Activated naive CD8-positive, alpha-beta T cell treated with anti-CD3 and anti-CD28 coated beads, Interleukin-2, amount 10 ng/mL, durations not matched to agents 7 days and 5 days (primary cell): Measurements from ENCODE around the gene SDK2. TPM values are rescaled to one million over a fixed set of nuclear protein-coding genes. Genes with fewer than 3 reads are reported as not detected.
A peak's percentile ranks its signal among the peaks of the same experiment; 100 is the strongest.

Source experiments
- ATAC-seq: fragments of 150-1000 bp; cut with Tn5 transposase; one replicate; pipeline ENCODE4 v1.10.0; 2021; ENCODE audit warnings: low read depth, moderate library complexity
- POLR2A ChIA-PET: fragments of 350-600 bp; sonication (Branson Sonifier 250); formaldehyde crosslinking; loops from one replicate; lab custom pipeline; 2021; ENCODE audit warnings: antibody characterized with exemption; lab: Charles Lee
- DNase-seq: peaks from one replicate; pipeline ENCODE4 v3.0.0; 2021
- H3K27ac Mint-ChIP-seq: one replicate; pipeline ENCODE4 v1.8.0; 2022; ENCODE audit warnings: mild to moderate bottlenecking, mixed read lengths
- H3K27me3 Mint-ChIP-seq: one replicate; pipeline ENCODE4 v1.8.0; 2022; ENCODE audit warnings: mild to moderate bottlenecking, moderate library complexity, mixed read lengths
- H3K36me3 Mint-ChIP-seq: one replicate; pipeline ENCODE4 v1.8.0; 2021; ENCODE audit warnings: mild to moderate bottlenecking, mixed read lengths
- H3K4me1 Mint-ChIP-seq: one replicate; pipeline ENCODE4 v1.8.0; 2021; ENCODE audit warnings: mixed read lengths
- H3K4me3 Mint-ChIP-seq: one replicate; pipeline ENCODE4 v1.8.0; 2022; ENCODE audit warnings: mild to moderate bottlenecking, moderate library complexity, mixed read lengths
- H3K9me3 Mint-ChIP-seq: one replicate; pipeline ENCODE4 v1.8.0; 2021; ENCODE audit warnings: mixed read lengths
- total RNA-seq, 2 experiments: library from RNA; stranded (reverse); gene quantifications; one replicate each; pipeline ENCODE4 v1.2.3, GENCODE V29; 2021

The SDK2 gene
- total RNA-seq, 2 experiments from 2014 or later: 29.3 to 31.1 TPM

DNA sequence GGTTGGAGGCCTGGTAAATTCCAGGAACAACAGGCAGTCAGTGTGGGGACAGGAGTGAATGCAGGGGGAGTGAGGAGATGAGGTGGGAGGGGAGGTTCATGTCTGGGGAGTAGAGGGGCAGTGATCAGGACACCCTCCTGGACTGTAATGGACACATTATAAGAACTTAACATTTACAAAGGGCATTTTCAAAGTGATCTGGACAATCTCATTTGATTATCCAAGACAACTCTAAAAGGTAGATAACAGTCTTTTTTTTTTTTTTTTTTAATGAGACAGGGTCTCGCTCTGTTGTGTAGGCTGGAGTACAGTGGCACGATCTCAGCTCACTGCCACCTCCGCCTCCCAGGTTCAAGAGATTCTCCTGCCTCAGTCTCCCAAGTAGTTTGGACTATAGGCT is 5.7 kb downstream of the SDK2 start:
- H3K36me3 Mint-ChIP-seq: peaks cover 10% of the 10 kb centered on the region
- DNase-seq (no peak), ATAC-seq (no peak)
- POLR2A ChIA-PET: no interaction called here
- H3K27me3 Mint-ChIP-seq: peaks cover 13% of the 10 kb centered on the region
- H3K27ac Mint-ChIP-seq: no peak overlapping the region
- H3K9me3 Mint-ChIP-seq: no peaks in the 10 kb centered on the region
- no peak overlapping the region for H3K4me3 Mint-ChIP-seq
- peaks cover 27% of the 10 kb centered on the region for H3K4me1 Mint-ChIP-seq

DNA sequence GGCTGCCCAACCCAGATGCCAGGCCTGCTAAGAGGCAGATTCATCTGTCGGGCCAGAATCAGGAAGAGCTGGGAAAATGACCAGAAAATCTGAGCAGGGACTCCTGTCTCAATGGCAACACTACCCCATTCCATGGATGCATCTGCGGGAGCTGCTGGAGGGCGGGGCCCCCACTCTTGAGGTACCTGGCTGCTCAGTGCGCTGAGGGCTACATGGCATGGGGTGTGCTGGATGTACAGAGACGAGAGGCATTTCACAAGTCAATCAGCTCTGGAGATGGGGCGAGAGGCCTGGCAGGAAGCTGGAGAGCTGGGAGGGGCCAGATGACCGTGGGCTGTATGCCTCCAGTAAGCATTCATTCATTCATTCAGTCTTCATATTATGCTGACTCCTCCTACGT is 6.4 kb downstream of the SDK2 start:
- no peak overlapping the region for H3K4me3 Mint-ChIP-seq
- peaks cover 11% of the 10 kb centered on the region for H3K36me3 Mint-ChIP-seq
- no peak for ATAC-seq
- peaks cover 25% of the 10 kb centered on the region for H3K4me1 Mint-ChIP-seq
- no peak overlapping the region for H3K27ac Mint-ChIP-seq
- POLR2A ChIA-PET: no interaction called here
- no peaks in the 10 kb centered on the region for H3K9me3 Mint-ChIP-seq
- peaks cover 10% of the 10 kb centered on the region for H3K27me3 Mint-ChIP-seq
- DNase-seq: no peak

DNA sequence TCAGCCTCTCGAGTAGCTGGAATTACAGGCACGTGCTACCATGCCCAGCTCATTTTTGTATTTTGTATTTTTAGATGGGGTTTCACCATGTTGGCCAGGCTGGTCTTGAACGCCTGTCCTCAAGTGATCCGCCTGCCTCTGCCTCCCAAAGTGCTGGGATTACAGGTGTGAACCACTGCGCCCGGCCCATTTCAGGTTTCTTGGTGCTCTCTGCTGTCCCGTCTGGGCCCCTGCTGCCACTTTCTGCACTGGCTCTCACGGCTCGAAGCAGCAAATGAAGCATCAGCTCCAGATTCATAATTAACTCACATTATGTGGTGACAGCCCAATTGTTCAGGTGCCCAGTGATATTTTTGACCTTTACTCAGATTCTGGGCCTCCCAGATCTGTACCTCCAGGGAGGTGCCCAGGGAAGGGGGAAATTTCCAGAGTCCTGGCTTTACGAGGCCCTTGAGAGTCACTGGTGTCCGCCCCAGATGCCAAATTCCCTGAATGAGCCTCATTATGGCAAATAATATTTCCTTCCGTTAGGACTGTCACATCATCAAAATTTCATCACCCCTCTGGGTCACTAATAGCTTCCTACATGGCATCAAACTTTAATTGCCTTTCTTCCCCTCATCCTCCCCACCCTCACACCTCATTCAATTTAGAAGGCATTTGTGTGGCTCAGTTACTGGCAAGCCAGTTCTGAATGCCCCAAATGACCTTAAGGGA is 9.0 kb downstream of the SDK2 start:
- H3K27me3 Mint-ChIP-seq: peaks cover 2% of the 10 kb centered on the region
- H3K27ac Mint-ChIP-seq: peak overlapping the region; percentile 9
- H3K9me3 Mint-ChIP-seq: no peaks in the 10 kb centered on the region
- POLR2A ChIA-PET: no interaction called here
- no peak overlapping the region for H3K4me3 Mint-ChIP-seq
- ATAC-seq (no peak), DNase-seq (no peak)
- H3K4me1 Mint-ChIP-seq: peaks cover 12% of the 10 kb centered on the region
- H3K36me3 Mint-ChIP-seq: peaks cover 11% of the 10 kb centered on the region

DNA sequence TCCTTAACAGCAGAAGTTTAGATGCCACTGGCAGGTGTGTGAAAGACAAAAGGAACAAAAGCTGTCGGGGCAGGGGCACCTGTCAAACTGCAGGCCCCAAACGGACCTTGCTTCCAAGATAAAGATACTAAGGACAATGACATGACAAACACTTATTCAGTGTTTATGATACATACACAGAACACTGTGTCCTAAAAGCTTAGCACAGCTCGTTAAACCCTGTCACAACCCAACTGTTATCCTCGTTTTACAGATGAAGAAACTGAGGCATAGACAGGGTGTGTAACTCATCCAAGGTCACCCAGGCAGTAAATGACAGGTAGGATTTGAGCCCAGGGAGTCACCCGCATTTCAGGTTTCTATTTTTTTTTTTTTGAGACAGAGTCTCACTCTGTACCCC is 9.6 kb downstream of the SDK2 start:
- peaks cover 13% of the 10 kb centered on the region for H3K4me1 Mint-ChIP-seq

DNA sequence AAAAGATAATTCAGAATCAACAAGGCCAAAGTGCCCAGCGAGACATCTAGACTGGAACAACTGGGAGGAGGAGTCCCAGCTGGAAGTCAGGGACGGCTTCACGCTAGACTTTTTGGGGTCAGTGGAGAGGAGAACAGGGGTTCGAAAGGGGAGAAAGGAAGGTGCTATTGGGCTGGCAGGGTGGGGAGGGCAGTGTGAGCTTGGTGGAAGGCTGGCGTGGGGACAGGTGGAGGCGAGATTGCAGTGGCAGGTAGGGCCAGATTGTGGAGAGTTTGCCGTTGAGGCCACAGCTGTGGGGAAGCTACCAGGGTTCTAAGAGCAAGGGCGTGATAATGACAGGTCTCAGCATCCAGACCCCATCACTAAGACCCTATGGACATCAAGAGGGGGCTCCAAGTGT is 10.5 kb downstream of the SDK2 start:
- POLR2A ChIA-PET: no interaction called here
- Mint-ChIP-seq H3K4me3 (no peak overlapping the region), H3K9me3 (no peaks in the 10 kb centered on the region), H3K27ac (no peak overlapping the region), H3K36me3 (peaks cover 11% of the 10 kb centered on the region), H3K4me1 (peaks cover 21% of the 10 kb centered on the region), H3K27me3 (peaks cover 2% of the 10 kb centered on the region)
- DNase-seq (no peak), ATAC-seq (no peak)

More for the DNA sequence above, 9.6 kb downstream of the SDK2 start:
- Mint-ChIP-seq H3K9me3 (no peaks in the 10 kb centered on the region), H3K27ac (no peak overlapping the region), H3K27me3 (peaks cover 2% of the 10 kb centered on the region), H3K36me3 (peaks cover 11% of the 10 kb centered on the region), H3K4me3 (no peak overlapping the region)
- ATAC-seq (no peak), DNase-seq (no peak)
- POLR2A ChIA-PET: no interaction called here

DNA sequence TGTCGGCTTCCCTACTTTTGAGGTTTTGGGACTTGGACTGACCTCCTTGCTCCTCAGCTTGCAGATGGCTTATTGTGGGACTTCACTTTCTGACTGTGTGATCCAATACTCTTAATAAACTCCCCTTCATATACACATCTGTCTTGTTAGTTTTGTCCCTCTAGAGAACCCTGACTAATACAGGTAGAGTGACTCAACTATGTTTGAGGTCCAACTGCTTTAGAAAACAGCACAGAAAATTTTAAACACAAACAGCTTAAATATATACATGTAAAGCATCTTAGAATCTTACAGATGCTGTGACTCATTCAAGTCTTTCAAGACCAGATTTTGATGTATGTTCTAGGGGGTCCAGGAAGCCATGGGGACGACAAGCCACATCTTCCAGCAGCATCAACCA is 11.7 kb downstream of the SDK2 start:
- no peak overlapping the region for H3K27ac Mint-ChIP-seq
- H3K4me1 Mint-ChIP-seq: peaks cover 13% of the 10 kb centered on the region
- POLR2A ChIA-PET: no interaction called here
- DNase-seq: no peak
- no peaks in the 10 kb centered on the region for H3K9me3 Mint-ChIP-seq
- no peak for ATAC-seq
- H3K36me3 Mint-ChIP-seq: peaks cover 8% of the 10 kb centered on the region
- H3K4me3 Mint-ChIP-seq: no peak overlapping the region
- H3K27me3 Mint-ChIP-seq: peaks cover 2% of the 10 kb centered on the region

DNA sequence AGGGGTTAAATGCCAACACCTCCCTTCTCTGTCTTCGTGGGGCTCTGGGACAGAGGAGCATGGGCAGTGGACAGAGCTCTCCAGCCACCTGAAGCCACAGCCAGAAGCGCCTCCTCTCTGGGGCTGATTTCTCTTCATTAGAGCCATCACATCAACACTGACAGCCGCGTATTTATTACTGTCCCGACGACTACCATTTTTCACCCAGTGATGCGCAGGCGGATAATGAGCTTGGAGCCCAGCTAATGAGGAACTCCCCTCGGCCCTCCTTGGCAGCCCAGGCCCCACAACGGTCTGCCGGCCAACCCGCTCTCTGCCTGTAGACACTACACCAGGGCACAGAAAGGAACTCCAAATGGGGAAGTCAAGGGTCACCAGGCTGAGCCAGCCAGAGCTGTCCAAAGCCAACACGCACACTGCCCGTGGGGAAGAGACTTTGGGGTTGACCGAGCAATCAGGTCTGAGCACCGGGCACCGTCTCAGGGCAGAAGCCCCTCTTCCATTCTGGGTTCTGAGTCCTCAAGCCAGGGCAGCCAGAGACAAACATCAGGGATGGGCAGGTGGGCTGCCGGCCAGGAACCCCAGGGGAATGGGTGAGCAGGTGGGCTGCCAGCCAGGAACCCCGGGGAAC is 13.2 kb downstream of the SDK2 start:
- DNase-seq: peak; percentile 16
- peaks cover 10% of the 10 kb centered on the region for H3K4me1 Mint-ChIP-seq
- peaks cover 8% of the 10 kb centered on the region for H3K36me3 Mint-ChIP-seq
- ATAC-seq: no peak
- H3K27ac Mint-ChIP-seq: no peak overlapping the region
- H3K4me3 Mint-ChIP-seq: no peak overlapping the region
- H3K9me3 Mint-ChIP-seq: no peaks in the 10 kb centered on the region
- peaks cover 2% of the 10 kb centered on the region for H3K27me3 Mint-ChIP-seq
- POLR2A ChIA-PET: no interaction called here

DNA sequence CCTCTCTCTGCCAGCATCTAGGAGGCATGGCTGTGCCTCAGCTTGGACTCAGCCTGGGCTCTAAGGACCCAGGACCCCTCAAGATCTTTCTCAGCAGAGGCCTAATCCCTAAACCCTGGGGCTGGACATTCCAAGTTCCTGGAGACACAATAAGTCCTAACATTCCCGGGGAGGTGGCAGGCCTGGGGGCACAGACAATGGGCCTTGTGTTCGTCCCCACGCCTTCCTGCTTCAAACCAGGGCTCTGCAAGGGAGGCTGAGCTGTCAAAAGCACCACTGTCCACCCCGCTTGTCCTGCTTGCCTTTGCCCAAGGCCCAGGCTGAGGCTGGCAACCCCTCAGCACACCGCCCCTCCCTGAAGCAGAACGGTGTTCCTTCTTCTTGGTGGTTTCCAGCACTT is 13.7 kb downstream of the SDK2 start:
- no peak for ATAC-seq
- H3K4me3 Mint-ChIP-seq: no peak overlapping the region
- no peaks in the 10 kb centered on the region for H3K27me3 Mint-ChIP-seq
- no peak for DNase-seq
- H3K4me1 Mint-ChIP-seq: peaks cover 10% of the 10 kb centered on the region
- H3K9me3 Mint-ChIP-seq: no peaks in the 10 kb centered on the region
- POLR2A ChIA-PET: no interaction called here
- H3K36me3 Mint-ChIP-seq: peaks cover 6% of the 10 kb centered on the region
- H3K27ac Mint-ChIP-seq: no peak overlapping the region

DNA sequence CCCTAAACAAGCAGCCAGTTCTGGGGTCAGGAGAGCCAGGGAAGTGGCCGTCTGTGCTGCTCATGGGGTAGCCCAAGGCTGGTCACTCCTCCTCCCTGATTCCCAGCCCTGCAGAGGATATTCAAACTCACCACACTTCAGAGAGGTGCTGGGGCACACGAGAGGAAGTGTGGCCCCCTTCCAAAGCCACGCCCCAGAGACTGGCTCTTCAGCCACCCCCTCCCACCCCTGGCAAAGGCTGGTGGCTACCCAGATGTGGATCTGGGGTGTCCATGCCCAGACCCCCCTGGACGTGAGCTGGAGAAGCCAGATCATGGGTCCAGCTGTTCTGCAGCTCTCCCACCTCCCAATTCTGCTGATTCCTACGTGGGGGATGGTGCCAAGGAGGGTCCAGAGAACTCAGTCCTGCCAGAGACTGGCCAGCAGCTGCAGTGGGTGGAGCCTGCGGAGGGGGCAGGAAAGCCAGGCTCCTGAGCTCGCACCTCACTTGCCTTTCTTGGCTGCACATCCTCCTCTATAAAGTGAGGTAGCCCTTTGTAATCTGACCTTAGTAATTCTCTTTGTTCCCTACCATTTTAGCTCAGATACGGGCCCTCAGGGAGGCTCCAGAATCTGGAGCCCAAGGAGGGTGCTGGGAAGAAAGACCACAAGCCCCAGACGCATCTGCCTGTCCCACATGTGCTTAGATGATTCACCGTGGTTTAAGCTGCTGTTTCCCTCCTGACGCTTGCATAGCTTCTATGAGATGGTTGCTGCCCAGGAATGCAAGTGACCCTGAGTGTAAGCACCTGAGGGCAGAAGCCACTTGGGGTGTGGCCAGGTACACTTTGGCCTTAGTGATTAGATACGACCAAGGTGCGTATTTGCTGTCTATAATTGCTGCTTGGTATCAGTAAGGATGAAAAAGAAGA is 15.3 kb downstream of the SDK2 start:
- Mint-ChIP-seq H3K27ac (no peak overlapping the region), H3K9me3 (no peaks in the 10 kb centered on the region), H3K4me3 (no peak overlapping the region), H3K27me3 (no peaks in the 10 kb centered on the region), H3K36me3 (peaks cover 6% of the 10 kb centered on the region), H3K4me1 (peaks cover 10% of the 10 kb centered on the region)
- ATAC-seq: no peak
- no peak for DNase-seq
- POLR2A ChIA-PET: interaction anchor here (0.5 to 1.3 kb wide), 2 partner anchors 14 to 571 kb away, joined by 3 read pairs; no protein-coding TSS in a partner anchor

DNA sequence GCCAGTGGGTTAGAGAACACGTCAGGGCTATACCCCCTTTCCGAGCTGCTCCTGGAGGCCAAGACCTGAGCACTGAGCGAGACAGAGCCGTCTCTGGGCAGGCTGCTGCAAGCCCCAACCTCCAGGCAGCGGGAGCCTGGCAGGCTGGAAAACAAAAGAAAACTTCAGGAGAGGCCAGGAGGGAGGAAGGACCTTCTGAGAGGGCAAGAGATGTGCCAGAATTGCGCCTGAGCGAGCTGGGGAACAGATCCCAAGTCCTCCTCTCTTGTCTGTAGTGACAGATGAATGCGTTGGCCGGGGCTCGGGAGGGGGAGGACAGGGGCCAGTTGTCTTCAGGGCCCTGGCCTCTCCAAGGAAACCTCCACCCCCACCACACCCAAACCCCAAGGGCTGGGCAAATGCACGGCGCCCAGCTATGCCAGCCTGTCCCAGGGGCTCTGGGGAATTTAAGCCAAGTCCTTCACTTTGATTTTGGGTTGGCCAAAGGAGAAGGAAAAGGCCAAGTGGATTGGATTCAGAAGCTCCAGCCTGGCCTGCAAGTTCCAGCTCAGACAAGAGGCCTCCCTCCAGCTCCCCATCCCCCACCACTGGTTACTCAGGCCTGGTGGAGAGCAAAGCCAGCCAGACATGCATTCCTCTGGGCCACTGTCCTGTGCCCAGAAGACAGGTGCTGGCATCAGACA is 18.1 kb downstream of the SDK2 start:
- Mint-ChIP-seq H3K27ac (no peak overlapping the region), H3K4me1 (peaks cover 10% of the 10 kb centered on the region), H3K4me3 (no peak overlapping the region), H3K27me3 (no peaks in the 10 kb centered on the region), H3K9me3 (no peaks in the 10 kb centered on the region), H3K36me3 (peaks cover 3% of the 10 kb centered on the region)
- no peak for ATAC-seq
- no peak for DNase-seq
- POLR2A ChIA-PET: no interaction called here

DNA sequence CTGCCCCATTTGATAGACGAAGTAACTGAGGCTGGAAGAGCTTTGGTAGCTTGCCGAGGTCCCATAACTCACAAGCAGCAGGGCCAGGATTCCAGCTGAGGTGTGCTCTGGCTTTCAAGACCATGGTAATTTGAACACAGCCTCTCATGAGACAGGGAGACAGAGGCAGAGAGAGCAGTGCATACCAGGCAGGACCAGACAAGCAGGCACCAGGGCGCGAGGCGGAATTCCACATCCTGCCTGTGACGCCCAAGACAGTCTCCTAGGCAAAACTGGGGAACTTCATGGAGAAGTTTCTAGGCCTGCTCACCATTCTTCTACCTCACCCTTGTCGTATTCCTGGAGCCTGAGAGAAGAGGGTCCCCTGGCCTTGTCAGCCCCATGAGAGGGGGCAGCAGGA is 19.2 kb downstream of the SDK2 start:
- Mint-ChIP-seq H3K4me3 (no peak overlapping the region), H3K27ac (no peak overlapping the region), H3K9me3 (no peaks in the 10 kb centered on the region), H3K27me3 (peaks cover 6% of the 10 kb centered on the region), H3K4me1 (peaks cover 10% of the 10 kb centered on the region), H3K36me3 (peaks cover 5% of the 10 kb centered on the region)
- POLR2A ChIA-PET: no interaction called here
- DNase-seq (no peak), ATAC-seq (no peak)

DNA sequence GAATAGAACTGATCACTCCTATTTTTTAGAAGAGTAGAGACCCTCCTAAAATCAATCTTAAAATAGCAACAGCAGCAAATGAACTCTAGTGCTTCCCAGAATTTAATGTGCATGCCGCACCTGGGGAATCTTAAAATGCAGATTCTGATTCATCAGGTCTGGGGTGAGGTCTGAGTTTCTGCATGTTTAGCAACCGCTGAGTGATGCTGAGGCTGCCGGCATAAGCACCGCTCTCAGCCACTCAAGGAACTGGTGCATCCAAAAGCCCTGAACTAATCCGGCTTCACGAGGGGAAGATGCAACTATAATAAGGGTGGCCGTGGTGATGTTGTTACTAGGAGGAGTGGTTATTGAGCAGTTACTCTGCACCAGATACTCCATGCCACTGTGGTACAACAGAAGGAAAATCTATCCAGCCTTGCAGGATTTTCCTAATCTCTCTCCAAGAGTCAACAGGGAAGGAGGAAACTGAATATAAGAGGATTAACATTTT is 19.7 kb downstream of the SDK2 start:
- peaks cover 8% of the 10 kb centered on the region for H3K36me3 Mint-ChIP-seq
- H3K27me3 Mint-ChIP-seq: peaks cover 6% of the 10 kb centered on the region
- POLR2A ChIA-PET: no interaction called here
- DNase-seq (no peak), ATAC-seq (no peak)
- no peak overlapping the region for H3K27ac Mint-ChIP-seq
- H3K4me1 Mint-ChIP-seq: peaks cover 7% of the 10 kb centered on the region
- H3K9me3 Mint-ChIP-seq: peaks cover under 1% of the 10 kb centered on the region
- H3K4me3 Mint-ChIP-seq: no peak overlapping the region

DNA sequence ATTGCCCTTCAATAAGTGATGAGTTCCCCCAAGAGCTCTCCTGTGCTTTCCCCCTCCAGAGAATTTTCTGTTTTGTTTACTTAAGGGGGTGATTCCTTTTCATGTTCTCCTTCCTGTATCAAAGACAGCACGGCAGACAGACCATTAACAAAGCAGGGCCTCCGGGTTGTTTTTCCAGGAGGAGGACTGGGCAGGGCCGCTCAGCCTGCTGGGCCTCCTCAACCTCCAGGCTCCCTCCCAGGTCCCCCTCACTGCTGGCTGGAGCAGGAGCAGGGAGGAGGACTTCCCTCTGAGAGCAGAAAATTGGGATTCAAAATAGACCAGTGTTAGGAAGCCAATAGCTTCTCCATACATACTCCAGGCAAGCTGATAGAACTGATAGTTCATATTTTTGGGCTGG is 20.4 kb downstream of the SDK2 start:
- DNase-seq: no peak
- H3K4me1 Mint-ChIP-seq: peaks cover under 1% of the 10 kb centered on the region
- H3K36me3 Mint-ChIP-seq: peaks cover 14% of the 10 kb centered on the region
- peaks cover 3% of the 10 kb centered on the region for H3K9me3 Mint-ChIP-seq
- no peak overlapping the region for H3K4me3 Mint-ChIP-seq
- no peak for ATAC-seq
- H3K27ac Mint-ChIP-seq: no peak overlapping the region
- POLR2A ChIA-PET: interaction anchor here (0.6 kb wide), 1 partner anchor 639 kb away, joined by 5 read pairs; no protein-coding TSS in a partner anchor
- peaks cover 6% of the 10 kb centered on the region for H3K27me3 Mint-ChIP-seq
